Testis (tissue), 3 donors: ENCODE data around the gene MLXIP. TPM values are rescaled to one million over a fixed set of nuclear protein-coding genes. Genes with fewer than 3 reads are reported as not detected.

Source experiments
- DNase-seq: peaks from one replicate; pipeline ENCODE4 v3.0.0-alpha.2; 2019
- H3K27ac ChIP-seq, 2 donors: fragments of 200-600 bp; sonication (generic); one replicate each; pipeline ENCODE4 v1.5.1; 2019
- H3K27me3 ChIP-seq: fragments of 200-600 bp; sonication (generic); one replicate; pipeline ENCODE4 v1.5.1; 2019
- H3K36me3 ChIP-seq: fragments of 200-600 bp; sonication (generic); one replicate; pipeline ENCODE4 v1.5.1; 2017; ENCODE audit warnings: low read depth; ENCODE audit errors: missing control alignments
- H3K4me1 ChIP-seq: fragments of 200-600 bp; sonication (generic); one replicate; pipeline ENCODE4 v1.5.1; 2019
- H3K4me3 ChIP-seq, 2 donors: fragments of 200-600 bp; sonication (generic); one replicate each; pipeline ENCODE4 v1.5.1; 2017 to 2019
- H3K9me3 ChIP-seq: fragments of 200-600 bp; sonication (generic); one replicate; pipeline ENCODE4 v1.5.1; 2017
- CTCF ChIP-seq, 3 experiments: fragments of 450-650 bp in 2 of 3; fragments of 200-600 bp in 1 of 3; sonication (generic) in 1 of 3; IDR thresholded peaks; one replicate each; pipeline ENCODE4 v1.5.1; 2016 to 2019; ENCODE audit warnings: antibody characterized with exemption in 3 of 3, mild to moderate bottlenecking in 2 of 3, moderate library complexity in 1 of 3
- POLR2A ChIP-seq: fragments of 450-650 bp; IDR thresholded peaks from one replicate; pipeline ENCODE4 v1.6.1; 2017; ENCODE audit warnings: antibody characterized with exemption, mild to moderate bottlenecking, moderate library complexity
- WGBS, 2 donors: methylation state at CpG; one replicate each; pipeline ENCODE4 v1.1.5; 2018; 5-methylcytosine and 5-hydroxymethylcytosine counted together
- intact Hi-C: fragments of 100-400 bp; cut with DNase I; formaldehyde crosslinking; loops from one replicate; pipeline ENCODE4 v1.15.1; 2023; ENCODE audit warnings: low total_unique reads
- polyA plus RNA-seq: library from polyadenylated mRNA; stranded (reverse); fragments of 350-450 nt; fragmentation: Illumina TruSeq; extraction: RNeasy Lipid Tissue Mini Kit (QIAGEN cat#74804); gene quantifications from one replicate; pipeline ENCODE4 v1.2.3, GENCODE V29; 2014; ENCODE audit warnings: low read depth, low replicate concordance; ENCODE audit not compliant: insufficient read depth
- total RNA-seq, 2 donors: library from RNA; depleted of rRNA; stranded (reverse); fragments of >200 nt; gene quantifications; one replicate each; pipeline ENCODE4 v1.2.3, GENCODE V29; 2016

The MLXIP gene
- total and polyA plus RNA-seq, 3 donors from 2014 or later: 39.9 to 67.9 (median 61.2) TPM

- no peak overlapping the region for H3K27ac ChIP-seq
- H3K4me1 ChIP-seq: peaks cover 14% of the 10 kb centered on the region
- H3K9me3 ChIP-seq: no peaks in the 10 kb centered on the region
- no peaks in the 10 kb centered on the region for H3K36me3 ChIP-seq
- peak; percentile 36 to 59 (median 59) for TF ChIP-seq CTCF (IDR thresholded peaks at IDR 0.05)
- no peak for TF ChIP-seq POLR2A
- no peaks in the 10 kb centered on the region for H3K27me3 ChIP-seq
- WGBS, 2 donors: 79 to 89% methylated on average over 13 to 20 of the region's 21 CpGs
- H3K4me3 ChIP-seq: no peak overlapping the region
- intact Hi-C loops: no loop called here
- peak; percentile 50 for DNase-seq
Measured at GRCh38 chr12:122031342-122032216, 47.0 kb upstream of the MLXIP start.

- no peak for DNase-seq
- intact Hi-C loops: no loop called here
Measured at GRCh38 chr12:122032580-122032979, 46.0 kb upstream of the MLXIP start.

GRCh38 chr12:122035292-122035691 lies 43.3 kb upstream of the MLXIP start:
- Histone ChIP-seq H3K4me1 (peaks cover 5% of the 10 kb centered on the region), H3K4me3 (no peak overlapping the region), H3K27ac (no peak overlapping the region), H3K9me3 (no peaks in the 10 kb centered on the region), H3K36me3 (peaks cover 4% of the 10 kb centered on the region), H3K27me3 (no peaks in the 10 kb centered on the region)
- intact Hi-C loops: no loop called here
- DNase-seq: no peak
- TF ChIP-seq POLR2A: no peak
- no peak for TF ChIP-seq CTCF (IDR thresholded peaks at IDR 0.05)
- WGBS, 2 donors: 91 to 92% methylated on average over 8 of the region's 8 CpGs

More at GRCh38 chr12:122032580-122032979, 46.0 kb upstream of the MLXIP start:
- Histone ChIP-seq H3K4me3 (no peak overlapping the region), H3K9me3 (no peaks in the 10 kb centered on the region), H3K27ac (no peak overlapping the region), H3K27me3 (no peaks in the 10 kb centered on the region), H3K4me1 (peaks cover 14% of the 10 kb centered on the region), H3K36me3 (no peaks in the 10 kb centered on the region)
- WGBS, 2 donors: 87 to 93% methylated on average over 11 of the region's 11 CpGs
- TF ChIP-seq CTCF (IDR thresholded peaks at IDR 0.05) (no peak), POLR2A (no peak)

GRCh38 chr12:122036153-122036552 lies 42.4 kb upstream of the MLXIP start:
- Histone ChIP-seq H3K4me1 (no peaks in the 10 kb centered on the region), H3K27me3 (no peaks in the 10 kb centered on the region), H3K4me3 (no peak overlapping the region), H3K36me3 (peaks cover 4% of the 10 kb centered on the region), H3K27ac (no peak overlapping the region), H3K9me3 (no peaks in the 10 kb centered on the region)
- intact Hi-C loops: no loop called here
- WGBS, 2 donors: 90 to 93% methylated on average over 6 of the region's 6 CpGs
- DNase-seq: no peak
- TF ChIP-seq POLR2A (no peak), CTCF (IDR thresholded peaks at IDR 0.05) (no peak)
